Smooth muscle cell (in vitro differentiated cells): ENCODE measurements around the gene SECISBP2L. TPM values are rescaled to one million over a fixed set of nuclear protein-coding genes. Genes with fewer than 3 reads are reported as not detected.

Experiments
- DNase-seq: peaks from one replicate; lab custom pipeline; 2025; ENCODE audit not compliant: unreplicated experiment; lab: John Stamatoyannopoulos, UW
- H2AFZ ChIP-seq: fragments of 200-600 bp; sonication (generic); 2 replicates; pipeline ENCODE4 v1.6.0; 2016; ENCODE audit warnings: antibody characterized with exemption, low read depth, mild to moderate bottlenecking
- H3F3A ChIP-seq: fragments of 200-600 bp; sonication (generic); 2 replicates; pipeline ENCODE4 v1.6.0; 2017; ENCODE audit warnings: antibody characterized with exemption, low read depth
- H3K27ac ChIP-seq: fragments of 200-600 bp; sonication (generic); 2 replicates; pipeline ENCODE4 v1.5.1; 2016; ENCODE audit warnings: low read depth, mild to moderate bottlenecking
- H3K27me3 ChIP-seq: fragments of 200-600 bp; sonication (generic); 2 replicates; pipeline ENCODE4 v1.6.1; 2016; ENCODE audit warnings: low read depth, mild to moderate bottlenecking
- H3K36me3 ChIP-seq: fragments of 200-600 bp; sonication (generic); 2 replicates; pipeline ENCODE4 v1.5.1; 2016; ENCODE audit warnings: low read depth
- H3K4me1 ChIP-seq: fragments of 200-600 bp; sonication (generic); 2 replicates; pipeline ENCODE4 v1.5.1; 2016; ENCODE audit warnings: low read depth
- H3K4me2 ChIP-seq: fragments of 200-600 bp; sonication (generic); 2 replicates; pipeline ENCODE4 v1.6.0; 2016; ENCODE audit warnings: mild to moderate bottlenecking
- H3K4me3 ChIP-seq: fragments of 200-600 bp; sonication (generic); 2 replicates; pipeline ENCODE4 v1.5.1; 2016; ENCODE audit warnings: mild to moderate bottlenecking
- H3K79me2 ChIP-seq: fragments of 200-600 bp; sonication (generic); 2 replicates; pipeline ENCODE4 v1.6.0; 2016; ENCODE audit warnings: low read depth, mild to moderate bottlenecking
- H3K9ac ChIP-seq: fragments of 200-600 bp; sonication (generic); 2 replicates; pipeline ENCODE4 v1.6.0; 2016; ENCODE audit warnings: low read depth
- H3K9me3 ChIP-seq: fragments of 200-600 bp; sonication (generic); replicated peaks from 2 replicates; pipeline ENCODE4 v1.5.1; 2016; ENCODE audit warnings: low read depth
- H4K20me1 ChIP-seq: fragments of 200-600 bp; sonication (generic); 2 replicates; pipeline ENCODE4 v1.6.0; 2016; ENCODE audit warnings: low read depth
- WGBS: methylation state at CpG from one replicate; pipeline ENCODE4 v1.1.7; 2016; ENCODE audit warnings: low lambda C conversion rate; 5-methylcytosine and 5-hydroxymethylcytosine counted together
- polyA plus RNA-seq: library from polyadenylated mRNA; unstranded; fragments of >200 nt; fragmentation: Nextera tagmentation; extraction: Ambion mirVana; gene quantifications from 2 replicates; pipeline ENCODE4 v1.2.1, GENCODE V29; 2016
- total RNA-seq: library from RNA; depleted of rRNA; stranded (reverse); fragments of >200 nt; gene quantifications from 2 replicates; pipeline ENCODE4 v1.2.3, GENCODE V29; 2014
- TF ChIP-seq, protein P1 (sequence below): fragments of 200-600 bp; sonication (generic); IDR thresholded peaks from 2 replicates; pipeline ENCODE4 v1.5.1; 2017; ENCODE audit warnings: borderline replicate concordance, mild to moderate bottlenecking, antibody characterized with exemption; ENCODE audit not compliant: insufficient read depth, poor library complexity, severe bottlenecking

The SECISBP2L gene
- total and polyA plus RNA-seq, 2 experiments from 2014 or later = 13.7 to 24.0 TPM

DNA sequence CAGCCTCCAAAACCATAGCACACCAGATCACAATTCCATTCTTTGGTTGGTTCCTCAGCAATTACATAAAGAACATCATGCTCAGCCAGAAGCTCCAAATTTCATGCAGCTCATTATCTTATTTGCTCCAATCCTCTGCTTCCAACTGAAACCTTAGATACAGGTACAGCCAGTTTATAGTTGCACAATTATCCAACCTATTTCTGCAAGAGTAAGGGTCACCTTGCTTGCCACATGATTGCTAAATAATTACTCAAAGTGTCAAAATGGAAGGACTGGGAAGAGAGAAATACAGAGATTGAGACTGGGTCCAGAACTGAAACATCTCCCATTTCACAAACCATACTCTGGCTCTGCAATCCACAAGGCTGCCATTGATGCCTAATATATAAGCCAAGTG is 59.1 kb downstream of the SECISBP2L start:
- Histone ChIP-seq H2AFZ (no peak overlapping the region), H3K4me3 (no peak overlapping the region), H3F3A (no peaks in the 10 kb centered on the region), H3K9me3 (no peaks in the 10 kb centered on the region), H3K4me2 (no peak overlapping the region), H3K36me3 (peaks cover 9% of the 10 kb centered on the region), H3K79me2 (no peaks in the 10 kb centered on the region), H3K4me1 (no peaks in the 10 kb centered on the region), H4K20me1 (no peaks in the 10 kb centered on the region), H3K9ac (no peak overlapping the region), H3K27me3 (no peaks in the 10 kb centered on the region), H3K27ac (no peak overlapping the region)
- TF ChIP-seq, protein P1, sequence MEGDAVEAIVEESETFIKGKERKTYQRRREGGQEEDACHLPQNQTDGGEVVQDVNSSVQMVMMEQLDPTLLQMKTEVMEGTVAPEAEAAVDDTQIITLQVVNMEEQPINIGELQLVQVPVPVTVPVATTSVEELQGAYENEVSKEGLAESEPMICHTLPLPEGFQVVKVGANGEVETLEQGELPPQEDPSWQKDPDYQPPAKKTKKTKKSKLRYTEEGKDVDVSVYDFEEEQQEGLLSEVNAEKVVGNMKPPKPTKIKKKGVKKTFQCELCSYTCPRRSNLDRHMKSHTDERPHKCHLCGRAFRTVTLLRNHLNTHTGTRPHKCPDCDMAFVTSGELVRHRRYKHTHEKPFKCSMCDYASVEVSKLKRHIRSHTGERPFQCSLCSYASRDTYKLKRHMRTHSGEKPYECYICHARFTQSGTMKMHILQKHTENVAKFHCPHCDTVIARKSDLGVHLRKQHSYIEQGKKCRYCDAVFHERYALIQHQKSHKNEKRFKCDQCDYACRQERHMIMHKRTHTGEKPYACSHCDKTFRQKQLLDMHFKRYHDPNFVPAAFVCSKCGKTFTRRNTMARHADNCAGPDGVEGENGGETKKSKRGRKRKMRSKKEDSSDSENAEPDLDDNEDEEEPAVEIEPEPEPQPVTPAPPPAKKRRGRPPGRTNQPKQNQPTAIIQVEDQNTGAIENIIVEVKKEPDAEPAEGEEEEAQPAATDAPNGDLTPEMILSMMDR = no peak
- no peak for DNase-seq

DNA sequence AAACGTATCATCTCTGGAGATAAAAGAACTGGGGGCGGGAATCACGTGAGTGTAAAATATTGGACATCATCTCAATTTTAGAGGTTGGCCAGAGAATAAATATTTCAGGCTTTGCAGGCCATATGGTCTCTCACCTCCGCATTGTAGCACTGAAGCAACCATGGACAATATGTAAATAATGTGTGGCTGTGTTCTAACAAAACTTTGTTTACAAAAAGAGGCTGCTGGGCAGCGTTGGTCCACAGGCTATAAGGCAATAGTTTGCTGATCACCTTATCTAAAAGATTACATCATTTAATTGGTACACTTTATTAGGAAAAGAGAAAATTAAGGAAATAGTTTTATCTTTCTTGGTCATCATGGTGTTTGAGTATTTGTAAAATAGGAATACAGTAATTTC is 60.0 kb downstream of the SECISBP2L start:
- H3K9me3 ChIP-seq = no peaks in the 10 kb centered on the region
- DNase-seq = no peak
- H3K4me2 ChIP-seq = no peak overlapping the region
- WGBS = 87% methylated on average over 5 of the region's 5 CpGs
- no peaks in the 10 kb centered on the region for H3F3A ChIP-seq
- H3K27ac ChIP-seq = no peak overlapping the region
- no peaks in the 10 kb centered on the region for H3K4me1 ChIP-seq
- H4K20me1 ChIP-seq = no peaks in the 10 kb centered on the region
- peaks cover 3% of the 10 kb centered on the region for H3K36me3 ChIP-seq
- no peaks in the 10 kb centered on the region for H3K79me2 ChIP-seq
- no peak overlapping the region for H3K9ac ChIP-seq
- no peak overlapping the region for H3K4me3 ChIP-seq
- H2AFZ ChIP-seq = no peak overlapping the region
- no peaks in the 10 kb centered on the region for H3K27me3 ChIP-seq
- TF ChIP-seq, protein P1 = no peak

DNA sequence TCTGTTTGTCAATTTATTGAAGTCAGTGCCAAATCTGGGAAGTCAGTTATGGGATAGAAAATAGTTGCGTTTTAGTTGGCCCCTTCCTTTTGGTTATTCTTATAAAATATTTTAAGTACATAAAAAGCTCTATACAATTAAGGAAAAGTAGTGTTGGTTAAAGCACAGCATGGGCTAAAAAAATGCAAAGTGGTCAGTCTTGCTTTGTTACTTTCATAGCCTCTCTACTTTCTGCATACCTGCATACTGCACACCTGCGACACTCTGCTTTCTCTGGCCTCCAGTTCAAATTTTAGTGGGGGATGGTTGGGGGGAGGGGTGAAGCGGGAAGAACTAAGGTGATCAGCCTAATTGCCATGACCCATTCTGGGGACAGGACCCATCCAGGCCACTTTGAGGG is 60.7 kb downstream of the SECISBP2L start:
- Histone ChIP-seq H3K79me2 (no peaks in the 10 kb centered on the region), H3K9ac (no peak overlapping the region), H3K4me1 (no peaks in the 10 kb centered on the region), H3K9me3 (no peaks in the 10 kb centered on the region), H3K27me3 (no peaks in the 10 kb centered on the region), H4K20me1 (no peaks in the 10 kb centered on the region), H3K4me2 (no peak overlapping the region), H3K27ac (no peak overlapping the region), H3K4me3 (no peak overlapping the region), H3K36me3 (no peaks in the 10 kb centered on the region), H2AFZ (no peak overlapping the region), H3F3A (no peaks in the 10 kb centered on the region)
- 86% methylated on average over 3 of the region's 3 CpGs for WGBS
- no peak for DNase-seq
- TF ChIP-seq, protein P1 = no peak

DNA sequence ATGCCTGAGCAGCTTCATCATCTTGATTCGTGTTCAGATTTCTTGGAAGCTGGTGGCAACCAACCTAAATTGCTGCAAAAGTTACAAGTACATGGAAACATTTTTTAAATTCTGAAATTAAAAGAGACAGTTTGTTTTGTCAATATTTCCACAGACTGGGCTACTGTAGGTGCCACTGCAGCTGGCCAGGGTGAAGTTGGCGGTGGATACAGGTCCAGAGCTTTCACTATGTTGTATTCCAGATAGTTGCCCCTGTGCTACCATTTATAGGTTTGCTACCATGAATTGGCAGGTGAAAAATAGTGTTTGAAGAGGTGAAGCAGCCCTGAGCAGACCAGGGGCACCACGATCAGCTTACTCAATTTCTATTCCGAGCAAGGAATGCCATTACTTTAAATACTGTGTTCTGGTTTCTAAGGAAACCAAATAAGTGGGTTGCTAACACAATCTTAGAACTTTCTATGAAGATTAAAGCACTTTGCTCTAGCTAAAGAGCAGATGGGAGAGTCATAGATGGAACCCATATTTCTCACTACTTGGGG is 61.4 kb downstream of the SECISBP2L start:
- Histone ChIP-seq H3K4me3 (no peak overlapping the region), H3K79me2 (no peaks in the 10 kb centered on the region), H3F3A (no peaks in the 10 kb centered on the region), H4K20me1 (no peaks in the 10 kb centered on the region), H3K9ac (no peak overlapping the region), H3K9me3 (no peaks in the 10 kb centered on the region), H3K27me3 (no peaks in the 10 kb centered on the region), H3K36me3 (no peaks in the 10 kb centered on the region), H3K4me2 (no peak overlapping the region), H3K4me1 (no peaks in the 10 kb centered on the region), H2AFZ (no peak overlapping the region), H3K27ac (no peak overlapping the region)
- TF ChIP-seq, protein P1 = no peak
- 89% methylated on average over 4 of the region's 4 CpGs for WGBS
- no peak for DNase-seq
